WI38 (cell line): ENCODE results near the gene LIN9.
A peak's percentile ranks its signal among the peaks of the same experiment; 100 is the strongest.

Source experiments
- H3K4me3 ChIP-seq: 2 replicates; pipeline ENCODE4 v1.5.1; 2011; ENCODE audit warnings: low read depth, mild to moderate bottlenecking, control low read depth, low read length
- TF ChIP-seq, protein P1 (sequence below): IDR thresholded peaks from 2 replicates; pipeline ENCODE4 v1.5.1; 2012; ENCODE audit warnings: low read depth, mild to moderate bottlenecking, control low read depth, low read length

The LIN9 gene, protein sequence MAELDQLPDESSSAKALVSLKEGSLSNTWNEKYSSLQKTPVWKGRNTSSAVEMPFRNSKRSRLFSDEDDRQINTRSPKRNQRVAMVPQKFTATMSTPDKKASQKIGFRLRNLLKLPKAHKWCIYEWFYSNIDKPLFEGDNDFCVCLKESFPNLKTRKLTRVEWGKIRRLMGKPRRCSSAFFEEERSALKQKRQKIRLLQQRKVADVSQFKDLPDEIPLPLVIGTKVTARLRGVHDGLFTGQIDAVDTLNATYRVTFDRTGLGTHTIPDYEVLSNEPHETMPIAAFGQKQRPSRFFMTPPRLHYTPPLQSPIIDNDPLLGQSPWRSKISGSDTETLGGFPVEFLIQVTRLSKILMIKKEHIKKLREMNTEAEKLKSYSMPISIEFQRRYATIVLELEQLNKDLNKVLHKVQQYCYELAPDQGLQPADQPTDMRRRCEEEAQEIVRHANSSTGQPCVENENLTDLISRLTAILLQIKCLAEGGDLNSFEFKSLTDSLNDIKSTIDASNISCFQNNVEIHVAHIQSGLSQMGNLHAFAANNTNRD

DNA sequence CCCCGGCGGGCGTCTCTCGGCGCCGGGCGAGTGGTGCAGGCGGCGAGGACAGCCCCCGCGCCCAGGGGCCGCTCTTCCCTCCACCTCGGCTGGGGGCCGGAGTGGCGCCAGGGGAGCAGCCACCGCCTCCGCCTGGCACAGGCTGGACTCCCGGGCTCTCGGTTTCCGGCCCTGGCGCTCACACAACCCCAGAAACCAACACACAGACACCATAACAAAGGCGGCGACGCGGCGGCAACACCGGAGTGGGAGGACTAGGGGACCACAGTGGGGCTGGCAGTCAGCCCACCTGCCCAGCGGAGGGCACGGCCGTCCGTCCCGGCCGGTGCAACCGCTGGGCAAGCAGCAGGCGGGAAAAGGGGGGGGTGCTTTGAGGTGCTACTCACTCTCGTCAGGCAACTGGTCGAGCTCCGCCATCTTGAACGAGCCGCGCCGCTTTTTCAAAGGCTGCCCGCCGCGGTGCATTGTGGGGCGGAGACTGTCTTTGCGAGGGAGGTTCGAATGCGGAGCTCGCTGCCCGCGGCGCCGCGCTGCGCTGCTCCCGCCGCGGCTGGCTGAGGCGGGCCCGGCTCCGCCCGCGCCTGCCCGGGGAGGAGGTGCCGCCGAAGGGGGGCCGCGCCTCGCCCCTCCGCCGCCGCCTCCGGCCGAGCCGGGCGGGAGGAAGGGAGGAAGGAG lies at the start of gene LIN9:
Gene LIN9 (minus strand): TSS at position 442 of the 675 bp plus-strand sequence. CDS start 25 bp downstream, at position 417.
- TF ChIP-seq, protein P1, sequence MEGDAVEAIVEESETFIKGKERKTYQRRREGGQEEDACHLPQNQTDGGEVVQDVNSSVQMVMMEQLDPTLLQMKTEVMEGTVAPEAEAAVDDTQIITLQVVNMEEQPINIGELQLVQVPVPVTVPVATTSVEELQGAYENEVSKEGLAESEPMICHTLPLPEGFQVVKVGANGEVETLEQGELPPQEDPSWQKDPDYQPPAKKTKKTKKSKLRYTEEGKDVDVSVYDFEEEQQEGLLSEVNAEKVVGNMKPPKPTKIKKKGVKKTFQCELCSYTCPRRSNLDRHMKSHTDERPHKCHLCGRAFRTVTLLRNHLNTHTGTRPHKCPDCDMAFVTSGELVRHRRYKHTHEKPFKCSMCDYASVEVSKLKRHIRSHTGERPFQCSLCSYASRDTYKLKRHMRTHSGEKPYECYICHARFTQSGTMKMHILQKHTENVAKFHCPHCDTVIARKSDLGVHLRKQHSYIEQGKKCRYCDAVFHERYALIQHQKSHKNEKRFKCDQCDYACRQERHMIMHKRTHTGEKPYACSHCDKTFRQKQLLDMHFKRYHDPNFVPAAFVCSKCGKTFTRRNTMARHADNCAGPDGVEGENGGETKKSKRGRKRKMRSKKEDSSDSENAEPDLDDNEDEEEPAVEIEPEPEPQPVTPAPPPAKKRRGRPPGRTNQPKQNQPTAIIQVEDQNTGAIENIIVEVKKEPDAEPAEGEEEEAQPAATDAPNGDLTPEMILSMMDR = 0 out of 2 replicates have a peak, but pooled peaks have one; percentile 1
- H3K4me3 ChIP-seq = peak within 1 kb of the TSS; percentile 81

DNA sequence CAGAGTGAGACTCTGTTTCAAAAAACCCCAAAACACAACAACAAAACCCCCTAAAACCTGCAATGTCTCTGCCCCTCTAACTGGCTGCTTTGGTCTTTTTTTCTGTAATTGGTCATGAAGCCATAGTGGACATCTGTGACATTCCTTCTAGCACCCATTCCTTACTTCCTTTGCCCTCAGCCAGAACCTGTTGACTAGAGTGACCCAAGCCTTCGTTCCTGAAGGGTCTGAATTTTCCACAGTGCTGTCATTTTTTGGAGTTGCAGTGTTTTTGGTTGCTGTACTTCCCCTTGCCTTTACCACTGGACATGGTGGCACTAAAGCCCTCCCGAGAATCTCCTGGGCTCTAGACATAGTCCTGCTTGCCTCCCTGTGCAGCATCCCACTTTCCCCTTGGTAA lies 48.5 kb upstream of the LIN9 start:
- TF ChIP-seq, protein P1 = no peak
- H3K4me3 ChIP-seq = no peak overlapping the region

DNA sequence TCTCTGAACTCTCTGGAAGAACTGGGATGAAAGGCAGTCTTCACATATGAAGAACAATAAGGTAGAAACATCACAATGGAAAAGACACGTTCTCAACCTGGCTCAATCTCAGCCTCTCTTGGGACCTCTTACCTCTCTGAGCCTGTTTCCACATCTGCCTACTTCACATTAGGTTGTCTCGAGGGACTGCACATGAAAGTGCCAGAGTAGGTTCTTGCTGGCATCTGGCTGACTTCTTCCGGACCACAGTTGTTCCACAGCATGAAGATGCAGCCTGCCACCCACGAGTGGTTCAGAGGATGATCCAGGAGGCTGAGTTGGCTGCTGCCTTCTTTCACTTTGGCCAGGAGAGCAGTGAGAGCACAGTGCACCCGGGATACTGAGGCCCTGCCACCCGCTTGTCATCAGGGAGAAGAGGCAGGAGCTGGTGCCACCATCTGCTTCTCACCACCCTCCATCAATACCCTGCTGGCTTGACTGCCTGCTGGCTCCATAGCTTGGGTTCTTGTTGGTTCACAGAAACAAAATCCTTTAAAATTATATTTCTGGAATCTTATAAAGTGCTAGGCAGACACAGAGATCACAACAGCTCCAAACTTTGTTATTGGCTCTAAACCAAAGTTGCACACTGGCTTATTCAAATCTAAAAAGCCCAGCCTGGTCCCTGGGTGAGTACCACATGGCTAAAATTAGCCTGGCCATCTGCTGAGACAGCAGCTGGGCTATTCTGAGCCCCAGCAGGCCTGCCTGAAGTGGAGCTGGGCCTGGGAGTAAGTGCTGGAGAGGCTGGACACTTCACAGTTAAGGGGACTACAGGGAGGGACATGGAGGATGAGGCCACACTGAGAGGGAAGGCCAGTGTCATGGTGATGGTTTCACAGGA lies 46.9 kb upstream of the LIN9 start:
- TF ChIP-seq, protein P1 = no peak
- H3K4me3 ChIP-seq = no peak overlapping the region

DNA sequence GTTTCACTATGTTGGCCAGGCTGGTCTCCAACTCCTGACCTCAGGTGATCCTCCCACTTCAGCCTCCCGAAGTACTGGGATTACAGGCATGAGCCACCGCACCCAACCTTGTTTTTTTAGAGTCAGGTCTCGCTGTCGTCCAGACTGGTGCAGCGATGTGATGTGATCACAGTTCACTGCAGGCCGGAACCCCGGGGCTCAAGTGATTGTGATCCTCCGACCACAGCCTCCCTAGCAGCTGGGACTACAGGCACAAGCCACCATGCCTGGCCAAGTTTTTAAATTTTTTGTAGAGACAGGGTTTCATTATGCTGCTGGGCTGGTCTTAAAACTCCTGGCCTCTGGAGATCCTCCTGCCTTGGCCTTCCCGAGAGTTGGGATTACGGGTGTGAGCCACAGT lies 46.1 kb upstream of the LIN9 start:
- no peak overlapping the region for H3K4me3 ChIP-seq
- TF ChIP-seq, protein P1 = no peak

DNA sequence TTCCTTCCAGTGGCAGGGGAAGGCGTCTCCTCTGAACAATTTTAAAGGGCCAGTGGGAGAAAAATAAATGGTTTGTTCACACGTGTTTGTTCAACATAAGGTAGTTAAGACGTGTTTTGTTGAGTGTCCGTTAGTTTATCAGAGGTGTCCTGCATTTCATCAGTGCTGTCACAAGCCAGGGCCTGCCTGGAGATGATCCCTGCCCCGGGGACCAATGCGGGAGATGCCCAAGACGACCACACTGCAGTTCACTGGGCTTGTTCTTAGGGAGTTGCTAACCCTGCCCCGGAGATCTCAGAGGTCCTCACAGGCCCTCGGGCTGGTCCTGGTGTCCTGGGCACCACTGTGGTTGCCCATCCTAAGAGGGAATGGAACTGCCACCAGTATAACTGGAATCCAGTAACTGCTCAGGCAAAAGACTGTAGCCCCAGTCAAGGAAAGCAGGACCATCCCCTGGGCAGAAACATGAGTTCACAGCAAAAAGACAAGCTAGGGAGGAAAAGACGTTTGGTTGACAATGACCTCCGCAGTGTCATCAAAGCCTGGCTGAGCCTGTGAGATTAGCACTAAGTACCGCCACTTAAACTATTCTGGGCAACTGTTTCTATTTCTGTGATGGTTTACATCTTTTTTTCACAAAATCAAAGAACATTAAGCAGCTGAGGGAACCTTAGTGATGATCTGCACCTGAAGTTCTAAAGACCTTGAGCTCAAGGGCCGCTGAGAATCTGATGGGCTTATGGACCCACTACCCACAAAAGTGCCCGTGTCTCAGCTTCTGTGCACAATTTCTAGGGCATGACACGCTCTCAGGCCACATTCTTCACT lies 44.9 kb upstream of the LIN9 start:
- no peak overlapping the region for H3K4me3 ChIP-seq
- TF ChIP-seq, protein P1 = no peak

DNA sequence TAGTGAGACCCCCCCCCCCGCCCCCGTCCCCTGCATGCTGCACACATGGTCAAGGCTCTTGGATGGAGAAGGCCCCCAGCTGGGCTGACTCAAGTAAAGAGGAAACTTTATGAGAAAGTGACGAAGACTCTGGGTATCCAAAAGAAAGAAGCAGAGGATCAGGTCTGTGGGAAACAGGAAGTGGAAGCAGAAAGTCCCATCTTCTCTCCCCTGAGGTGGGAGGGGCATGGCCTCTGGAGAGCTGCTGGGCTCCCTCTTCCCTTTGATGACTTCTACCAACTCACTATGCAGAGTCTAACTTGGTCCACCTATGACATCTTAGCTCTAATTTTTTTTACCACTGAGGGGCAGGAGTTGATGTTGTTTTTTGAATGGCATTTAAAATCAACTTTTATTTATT lies 42.7 kb upstream of the LIN9 start:
- H3K4me3 ChIP-seq = no peak overlapping the region
- TF ChIP-seq, protein P1 = no peak
